ENCODE results near the gene ZSWIM5. TPM values are rescaled to one million over a fixed set of nuclear protein-coding genes. Genes with fewer than 3 reads are reported as not detected.

The ZSWIM5 gene
- total RNA-seq, 1 donor from 2014 or later, result 2.7 TPM

DNA sequence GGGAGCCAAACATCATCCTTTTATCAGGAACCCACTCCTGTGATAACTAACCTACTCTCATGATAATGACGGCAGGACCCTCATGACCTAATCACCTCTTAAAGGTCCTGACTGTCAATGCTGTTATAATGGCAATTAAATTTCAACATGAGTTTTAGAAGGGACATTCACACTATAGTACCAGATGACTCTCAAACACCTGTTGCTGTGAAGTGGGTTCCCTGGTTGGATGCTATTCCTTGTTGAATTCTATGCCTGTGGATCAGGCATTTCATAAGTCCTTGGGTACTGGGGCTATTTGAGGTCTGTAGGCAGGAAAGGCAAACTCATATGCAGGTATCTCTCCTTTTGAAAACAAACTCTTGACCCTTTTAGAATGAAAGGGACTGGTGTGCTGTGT, 7.5 kb upstream of the ZSWIM5 start:
- intact Hi-C loops (cut with DNase I), result no loop called here
- Histone ChIP-seq H3K27me3 (no peaks in the 10 kb centered on the region), H3K4me1 (no peaks in the 10 kb centered on the region), H3K9me3 (no peaks in the 10 kb centered on the region), H3K4me3 (no peak overlapping the region), H3K36me3 (no peaks in the 10 kb centered on the region), H3K27ac (no peak overlapping the region)
- DNase-seq (ENCODE audit: extremely low spot score in 2 of 2), result no peak
- no peak for TF ChIP-seq POLR2AphosphoS5 (IDR thresholded peaks at IDR 0.05; ENCODE audit: insufficient read depth in 1 of 2, low read depth in 1 of 2)
- no peak for TF ChIP-seq POLR2A (IDR thresholded peaks at IDR 0.05)
- TF ChIP-seq, protein P1, sequence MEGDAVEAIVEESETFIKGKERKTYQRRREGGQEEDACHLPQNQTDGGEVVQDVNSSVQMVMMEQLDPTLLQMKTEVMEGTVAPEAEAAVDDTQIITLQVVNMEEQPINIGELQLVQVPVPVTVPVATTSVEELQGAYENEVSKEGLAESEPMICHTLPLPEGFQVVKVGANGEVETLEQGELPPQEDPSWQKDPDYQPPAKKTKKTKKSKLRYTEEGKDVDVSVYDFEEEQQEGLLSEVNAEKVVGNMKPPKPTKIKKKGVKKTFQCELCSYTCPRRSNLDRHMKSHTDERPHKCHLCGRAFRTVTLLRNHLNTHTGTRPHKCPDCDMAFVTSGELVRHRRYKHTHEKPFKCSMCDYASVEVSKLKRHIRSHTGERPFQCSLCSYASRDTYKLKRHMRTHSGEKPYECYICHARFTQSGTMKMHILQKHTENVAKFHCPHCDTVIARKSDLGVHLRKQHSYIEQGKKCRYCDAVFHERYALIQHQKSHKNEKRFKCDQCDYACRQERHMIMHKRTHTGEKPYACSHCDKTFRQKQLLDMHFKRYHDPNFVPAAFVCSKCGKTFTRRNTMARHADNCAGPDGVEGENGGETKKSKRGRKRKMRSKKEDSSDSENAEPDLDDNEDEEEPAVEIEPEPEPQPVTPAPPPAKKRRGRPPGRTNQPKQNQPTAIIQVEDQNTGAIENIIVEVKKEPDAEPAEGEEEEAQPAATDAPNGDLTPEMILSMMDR (IDR thresholded peaks at IDR 0.05), result no peak

- intact Hi-C loops (cut with DNase I), result no loop called here
- no peak for DNase-seq (ENCODE audit: extremely low spot score in 2 of 2)
Observed at GRCh38 chr1:45211076-45211475, 4.7 kb upstream of the ZSWIM5 start.

DNA sequence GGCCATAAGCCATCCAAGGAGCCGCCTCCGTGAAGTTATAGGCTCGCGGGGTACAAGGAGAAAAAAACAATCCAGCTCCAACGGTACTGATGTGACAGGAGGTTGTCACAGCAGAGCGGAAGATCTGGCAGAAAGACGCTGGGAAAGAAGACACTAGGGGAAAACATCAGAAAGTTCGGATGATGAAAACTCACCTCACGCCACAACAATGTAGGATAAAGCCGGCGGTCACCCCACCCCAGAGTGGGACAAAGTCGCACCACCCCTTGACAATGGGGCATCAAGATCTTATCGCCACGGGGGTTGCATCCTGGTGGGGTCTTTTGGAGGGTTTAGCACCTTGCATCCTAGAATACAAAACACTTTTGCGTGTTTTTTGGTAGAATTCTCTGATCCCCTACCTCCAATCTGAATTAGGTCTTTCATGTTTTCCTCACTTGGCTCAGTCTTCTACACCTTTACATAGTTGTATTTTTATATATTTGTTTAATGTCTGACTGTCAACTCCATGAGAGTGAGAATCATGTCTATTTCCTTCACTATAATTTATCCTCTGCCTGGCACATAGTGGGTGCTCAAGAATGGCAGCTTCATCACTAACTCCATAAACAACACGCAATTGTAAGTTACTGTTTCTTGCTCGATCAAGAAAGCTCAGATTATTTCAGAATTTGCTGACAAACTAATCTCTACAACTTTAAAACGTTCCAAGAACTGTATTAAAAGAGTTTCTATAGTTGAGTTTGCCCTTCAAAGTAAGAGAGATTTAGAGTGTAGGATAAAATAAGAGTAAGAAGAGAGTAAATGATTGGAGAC, 611 bp upstream of the ZSWIM5 start:
- H3K27ac ChIP-seq, result peak overlapping the region; percentile 89
- H3K27me3 ChIP-seq, result no peaks in the 10 kb centered on the region
- no peak for DNase-seq (ENCODE audit: extremely low spot score in 2 of 2)
- H3K4me3 ChIP-seq, result peak overlapping the region; percentile 88 to 92
- TF ChIP-seq POLR2A (IDR thresholded peaks at IDR 0.05), result no peak
- TF ChIP-seq, protein P1 (IDR thresholded peaks at IDR 0.05), result no peak
- no peak for TF ChIP-seq POLR2AphosphoS5 (IDR thresholded peaks at IDR 0.05; ENCODE audit: insufficient read depth in 1 of 2, low read depth in 1 of 2)
- H3K36me3 ChIP-seq, result no peaks in the 10 kb centered on the region
- no peaks in the 10 kb centered on the region for H3K9me3 ChIP-seq
- intact Hi-C loops (cut with DNase I), result no loop called here
- peaks cover 20% of the 10 kb centered on the region for H3K4me1 ChIP-seq

More at GRCh38 chr1:45211076-45211475, 4.7 kb upstream of the ZSWIM5 start:
- Histone ChIP-seq H3K9me3 (no peaks in the 10 kb centered on the region), H3K4me1 (peaks cover 7% of the 10 kb centered on the region), H3K27ac (no peak overlapping the region), H3K4me3 (no peak overlapping the region), H3K27me3 (no peaks in the 10 kb centered on the region), H3K36me3 (no peaks in the 10 kb centered on the region)
- TF ChIP-seq POLR2A (IDR thresholded peaks at IDR 0.05) (no peak), POLR2AphosphoS5 (IDR thresholded peaks at IDR 0.05; ENCODE audit: insufficient read depth in 1 of 2, low read depth in 1 of 2) (no peak)
- TF ChIP-seq, protein P1 (IDR thresholded peaks at IDR 0.05), result no peak

- peak overlapping the region; percentile 88 to 92 for H3K4me3 ChIP-seq
- intact Hi-C loops (cut with DNase I), result no loop called here
- no peak for TF ChIP-seq POLR2A (IDR thresholded peaks at IDR 0.05)
- TF ChIP-seq, protein P1 (IDR thresholded peaks at IDR 0.05), result no peak
- TF ChIP-seq POLR2AphosphoS5 (IDR thresholded peaks at IDR 0.05; ENCODE audit: insufficient read depth in 1 of 2, low read depth in 1 of 2), result no peak
- no peaks in the 10 kb centered on the region for H3K27me3 ChIP-seq
- H3K4me1 ChIP-seq, result peaks cover 20% of the 10 kb centered on the region
- H3K36me3 ChIP-seq, result no peaks in the 10 kb centered on the region
- H3K9me3 ChIP-seq, result no peaks in the 10 kb centered on the region
- no peak for DNase-seq (ENCODE audit: extremely low spot score in 2 of 2)
- H3K27ac ChIP-seq, result peak overlapping the region; percentile 43
Observed at GRCh38 chr1:45205011-45205909, 1.1 kb downstream of the ZSWIM5 start.
